Measurements from ENCODE around the gene SLC39A3. TPM values are rescaled to one million over a fixed set of nuclear protein-coding genes. Genes with fewer than 3 reads are reported as not detected.

The SLC39A3 gene
- total RNA-seq, 5 donors from 2014 or later (not counting 1 experiment from before 2014, with no cell fraction given): 13.2 to 24.5 (median 19.6) TPM

- H3K36me3 ChIP-seq (ENCODE audit: control insufficient read depth in 2 of 2, extremely low read depth in 1 of 2, insufficient read depth in 1 of 2, low read length in 1 of 2): peaks cover 27 to 49% of the 10 kb centered on the region in 2 donors
- peaks cover 7% of the 10 kb centered on the region for H3K36me3 Mint-ChIP-seq
Observed at GRCh38 chr19:2769218-2769617, 29.4 kb upstream of the SLC39A3 start.

GRCh38 chr19:2768365-2769132 is 28.7 kb upstream of the SLC39A3 start:
- CTCF ChIA-PET: no interaction called here
- H3K27ac Mint-ChIP-seq: no peak overlapping the region
- peaks cover 0 to 9% of the 10 kb centered on the region in 2 experiments for H3K4me1 ChIP-seq (ENCODE audit: control insufficient read depth in 1 of 2, extremely low read depth in 1 of 2, insufficient read depth in 2 of 2, low read length in 2 of 2)
- no peaks in the 10 kb centered on the region for H3K27me3 Mint-ChIP-seq
- 96% methylated on average over 27 of the region's 29 CpGs for WGBS (ENCODE audit: insufficient coverage)
- DNase-seq (no peak), ATAC-seq (replicated peaks in 1 of 4) (no peak)
- H3K4me3 Mint-ChIP-seq: no peak overlapping the region
- peaks cover 27 to 54% of the 10 kb centered on the region in 2 donors for H3K36me3 ChIP-seq (ENCODE audit: control insufficient read depth in 2 of 2, extremely low read depth in 1 of 2, insufficient read depth in 1 of 2, low read length in 1 of 2)
- H3K36me3 Mint-ChIP-seq: peaks cover 7% of the 10 kb centered on the region
- no peaks in the 10 kb centered on the region for H3K9me3 Mint-ChIP-seq
- H3K27ac ChIP-seq (ENCODE audit: low read length): no peak overlapping the region
- no peaks in the 10 kb centered on the region for H3K27me3 ChIP-seq (replicated peaks in 1 of 2; ENCODE audit: control insufficient read depth in 2 of 2, extremely low read depth in 1 of 2, insufficient read depth in 2 of 2, low read length in 1 of 2)
- POLR2A ChIA-PET: no interaction called here
- H3K9me3 ChIP-seq: no peaks in the 10 kb centered on the region
- H3K4me3 ChIP-seq (ENCODE audit: control insufficient read depth in 1 of 2, extremely low read depth in 1 of 2, low read length in 1 of 2): no peak overlapping the region
- peaks cover 0 to 7% (median 6%) of the 10 kb centered on the region in 3 donors for H3K4me1 Mint-ChIP-seq

More at GRCh38 chr19:2769218-2769617, 29.4 kb upstream of the SLC39A3 start:
- Histone ChIP-seq H3K4me1 (ENCODE audit: control insufficient read depth in 1 of 2, extremely low read depth in 1 of 2, insufficient read depth in 2 of 2, low read length in 2 of 2) (peaks cover 0 to 9% of the 10 kb centered on the region in 2 experiments), H3K9me3 (no peaks in the 10 kb centered on the region), H3K4me3 (ENCODE audit: control insufficient read depth in 1 of 2, extremely low read depth in 1 of 2, low read length in 1 of 2) (no peak overlapping the region), H3K27me3 (replicated peaks in 1 of 2; ENCODE audit: control insufficient read depth in 2 of 2, extremely low read depth in 1 of 2, insufficient read depth in 2 of 2, low read length in 1 of 2) (no peaks in the 10 kb centered on the region), H3K27ac (ENCODE audit: low read length) (no peak overlapping the region)
- peaks cover under 1 to 12% (median 10%) of the 10 kb centered on the region in 3 donors for H3K4me1 Mint-ChIP-seq
- DNase-seq (no peak), ATAC-seq (replicated peaks in 1 of 4) (no peak)
- H3K9me3 Mint-ChIP-seq: no peaks in the 10 kb centered on the region
- H3K27me3 Mint-ChIP-seq: no peaks in the 10 kb centered on the region
- ChIA-PET POLR2A (no interaction called here), CTCF (no interaction called here)
- H3K27ac Mint-ChIP-seq: no peak overlapping the region
- H3K4me3 Mint-ChIP-seq: no peak overlapping the region
- WGBS (ENCODE audit: insufficient coverage): 98% methylated on average over 8 of the region's 8 CpGs

GRCh38 chr19:2767688-2768087 is 27.9 kb upstream of the SLC39A3 start:
- no peaks in the 10 kb centered on the region for H3K9me3 Mint-ChIP-seq
- H3K36me3 ChIP-seq (ENCODE audit: control insufficient read depth in 2 of 2, extremely low read depth in 1 of 2, insufficient read depth in 1 of 2, low read length in 1 of 2): peaks cover 27 to 62% of the 10 kb centered on the region in 2 donors
- peaks cover 0 to 7% (median 6%) of the 10 kb centered on the region in 3 donors for H3K4me1 Mint-ChIP-seq
- DNase-seq: no peak
- H3K4me1 ChIP-seq (ENCODE audit: control insufficient read depth in 1 of 2, extremely low read depth in 1 of 2, insufficient read depth in 2 of 2, low read length in 2 of 2): peaks cover 0 to 9% of the 10 kb centered on the region in 2 experiments
- H3K4me3 ChIP-seq (ENCODE audit: control insufficient read depth in 1 of 2, extremely low read depth in 1 of 2, low read length in 1 of 2): no peak overlapping the region
- ChIA-PET CTCF (no interaction called here), POLR2A (no interaction called here)
- H3K9me3 ChIP-seq: no peaks in the 10 kb centered on the region
- peaks cover 7% of the 10 kb centered on the region for H3K36me3 Mint-ChIP-seq
- H3K27me3 ChIP-seq (replicated peaks in 1 of 2; ENCODE audit: control insufficient read depth in 2 of 2, extremely low read depth in 1 of 2, insufficient read depth in 2 of 2, low read length in 1 of 2): no peaks in the 10 kb centered on the region
- no peak overlapping the region for H3K27ac Mint-ChIP-seq
- no peak for ATAC-seq (replicated peaks in 1 of 4)
- no peak overlapping the region for H3K4me3 Mint-ChIP-seq
- 97% methylated on average over 19 of the region's 19 CpGs for WGBS (ENCODE audit: insufficient coverage)
- H3K27me3 Mint-ChIP-seq: no peaks in the 10 kb centered on the region
- no peak overlapping the region for H3K27ac ChIP-seq (ENCODE audit: low read length)

DNA sequence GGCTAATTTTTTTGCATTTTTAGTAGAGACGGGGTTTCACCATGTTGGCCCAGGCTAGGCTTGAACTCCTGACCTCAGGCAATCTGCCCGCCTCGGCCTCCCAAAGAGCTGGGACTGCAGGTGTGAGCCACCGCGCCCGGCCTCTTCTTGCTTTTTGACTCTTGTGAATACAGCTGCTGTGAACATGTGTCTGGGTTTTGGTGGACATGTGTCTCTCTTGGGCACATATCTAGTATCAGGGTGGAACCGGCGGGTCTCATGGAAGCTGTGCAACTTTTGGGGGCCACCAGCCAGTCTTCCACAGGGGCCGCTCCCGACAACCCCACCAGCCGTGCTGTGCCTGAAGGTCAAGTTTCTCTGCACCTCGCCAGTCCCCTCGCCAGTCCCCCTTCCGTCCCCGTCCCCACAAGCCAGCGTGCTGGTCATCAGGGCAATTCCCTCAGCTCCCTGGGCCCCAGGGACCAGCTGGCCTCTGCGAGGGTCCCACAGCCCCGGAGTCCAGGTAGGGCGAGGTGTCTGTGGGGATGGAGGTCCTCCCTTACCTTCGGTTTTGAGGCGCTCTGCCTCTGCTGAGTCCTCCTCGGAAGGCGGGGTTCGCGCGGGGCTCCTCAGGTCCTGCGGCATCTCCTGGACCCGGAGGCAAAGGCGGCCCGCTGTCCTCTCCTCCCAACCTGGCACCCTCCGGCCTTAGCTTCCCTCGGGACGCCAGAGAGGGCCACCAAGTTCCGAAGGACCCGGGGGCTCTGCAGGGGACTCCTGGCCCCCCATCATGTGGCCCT is 27.0 kb upstream of the SLC39A3 start:
- Histone ChIP-seq H3K9me3 (no peaks in the 10 kb centered on the region), H3K36me3 (ENCODE audit: control insufficient read depth in 2 of 2, extremely low read depth in 1 of 2, insufficient read depth in 1 of 2, low read length in 1 of 2) (peaks cover 27 to 69% of the 10 kb centered on the region in 2 donors), H3K4me3 (ENCODE audit: control insufficient read depth in 1 of 2, extremely low read depth in 1 of 2, low read length in 1 of 2) (no peak overlapping the region), H3K27me3 (replicated peaks in 1 of 2; ENCODE audit: control insufficient read depth in 2 of 2, extremely low read depth in 1 of 2, insufficient read depth in 2 of 2, low read length in 1 of 2) (no peaks in the 10 kb centered on the region), H3K4me1 (ENCODE audit: control insufficient read depth in 1 of 2, extremely low read depth in 1 of 2, insufficient read depth in 2 of 2, low read length in 2 of 2) (peaks cover 0 to 7% of the 10 kb centered on the region in 2 experiments), H3K27ac (ENCODE audit: low read length) (no peak overlapping the region)
- no peak for ATAC-seq (replicated peaks in 1 of 4)
- Mint-ChIP-seq H3K27ac (no peak overlapping the region), H3K4me1 (no peaks in the 10 kb centered on the region), H3K9me3 (no peaks in the 10 kb centered on the region), H3K27me3 (no peaks in the 10 kb centered on the region), H3K4me3 (no peak overlapping the region), H3K36me3 (peaks cover 12% of the 10 kb centered on the region)
- CTCF ChIA-PET: no interaction called here
- POLR2A ChIA-PET: no interaction called here
- DNase-seq: no peak
- WGBS (ENCODE audit: insufficient coverage): 98% methylated on average over 19 of the region's 35 CpGs

GRCh38 chr19:2765376-2765775 is 25.6 kb upstream of the SLC39A3 start:
- ChIA-PET CTCF (no interaction called here), POLR2A (no interaction called here)
- DNase-seq: no peak
- H3K4me1 Mint-ChIP-seq: no peaks in the 10 kb centered on the region
- ATAC-seq (replicated peaks in 1 of 4): no peak
- H3K36me3 ChIP-seq (ENCODE audit: control insufficient read depth in 2 of 2, extremely low read depth in 1 of 2, insufficient read depth in 1 of 2, low read length in 1 of 2): peaks cover 25 to 78% of the 10 kb centered on the region in 2 donors
- no peaks in the 10 kb centered on the region for H3K27me3 Mint-ChIP-seq
- no peaks in the 10 kb centered on the region for H3K27me3 ChIP-seq (replicated peaks in 1 of 2; ENCODE audit: control insufficient read depth in 2 of 2, extremely low read depth in 1 of 2, insufficient read depth in 2 of 2, low read length in 1 of 2)
- H3K9me3 ChIP-seq: no peaks in the 10 kb centered on the region
- WGBS (ENCODE audit: insufficient coverage): 100% methylated on average over 8 of the region's 15 CpGs
- H3K4me3 ChIP-seq (ENCODE audit: control insufficient read depth in 1 of 2, extremely low read depth in 1 of 2, low read length in 1 of 2): no peak overlapping the region
- H3K9me3 Mint-ChIP-seq: no peaks in the 10 kb centered on the region
- H3K27ac ChIP-seq (ENCODE audit: low read length): no peak overlapping the region
- H3K4me1 ChIP-seq (ENCODE audit: control insufficient read depth in 1 of 2, extremely low read depth in 1 of 2, insufficient read depth in 2 of 2, low read length in 2 of 2): peaks cover 0 to 5% of the 10 kb centered on the region in 2 experiments
- H3K4me3 Mint-ChIP-seq: no peak overlapping the region
- no peak overlapping the region for H3K27ac Mint-ChIP-seq
- H3K36me3 Mint-ChIP-seq: peaks cover 20% of the 10 kb centered on the region

DNA sequence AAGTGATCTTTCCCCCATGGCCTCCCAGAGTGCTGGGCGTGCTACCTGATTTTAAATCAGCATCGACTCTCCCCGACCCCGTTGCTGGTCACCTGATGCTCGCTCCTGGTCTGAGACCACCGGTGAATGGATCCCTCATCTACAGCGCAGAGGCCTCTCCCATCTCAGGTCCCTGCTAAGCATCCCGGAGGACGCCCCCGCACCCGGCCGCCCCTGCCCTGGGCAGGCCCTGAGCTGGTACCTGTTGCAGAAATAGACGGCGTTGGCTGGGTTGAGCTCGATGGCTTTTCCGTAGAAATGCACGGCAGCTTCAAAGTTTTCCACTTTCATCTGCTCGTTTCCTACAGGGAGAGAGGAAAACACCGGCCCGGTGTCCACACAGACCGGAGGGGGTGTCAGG is 25.1 kb upstream of the SLC39A3 start:
- POLR2A ChIA-PET: no interaction called here

More for the DNA sequence above, 25.1 kb upstream of the SLC39A3 start:
- Mint-ChIP-seq H3K4me1 (peaks cover 0 to under 1% (median under 1%) of the 10 kb centered on the region in 3 donors), H3K4me3 (no peak overlapping the region), H3K27me3 (no peaks in the 10 kb centered on the region), H3K27ac (no peak overlapping the region), H3K9me3 (no peaks in the 10 kb centered on the region), H3K36me3 (peaks cover 20% of the 10 kb centered on the region)
- 99% methylated on average over 21 of the region's 21 CpGs for WGBS (ENCODE audit: insufficient coverage)
- no peak overlapping the region for H3K4me3 ChIP-seq (ENCODE audit: control insufficient read depth in 1 of 2, extremely low read depth in 1 of 2, low read length in 1 of 2)
- ATAC-seq (replicated peaks in 1 of 4): no peak
- no peak overlapping the region for H3K27ac ChIP-seq (ENCODE audit: low read length)
- H3K27me3 ChIP-seq (replicated peaks in 1 of 2; ENCODE audit: control insufficient read depth in 2 of 2, extremely low read depth in 1 of 2, insufficient read depth in 2 of 2, low read length in 1 of 2): no peaks in the 10 kb centered on the region
- peaks cover 0 to under 1% of the 10 kb centered on the region in 2 experiments for H3K4me1 ChIP-seq (ENCODE audit: control insufficient read depth in 1 of 2, extremely low read depth in 1 of 2, insufficient read depth in 2 of 2, low read length in 2 of 2)
- DNase-seq: no peak
- CTCF ChIA-PET: no interaction called here
- H3K9me3 ChIP-seq: no peaks in the 10 kb centered on the region
- H3K36me3 ChIP-seq (ENCODE audit: control insufficient read depth in 2 of 2, extremely low read depth in 1 of 2, insufficient read depth in 1 of 2, low read length in 1 of 2): peaks cover 21 to 76% of the 10 kb centered on the region in 2 donors

Data from T-cell (primary cell).